ENCODE results near the gene PITX2.
A peak's percentile ranks its signal among the peaks of the same experiment; 100 is the strongest.

PITX2 gene

DNA sequence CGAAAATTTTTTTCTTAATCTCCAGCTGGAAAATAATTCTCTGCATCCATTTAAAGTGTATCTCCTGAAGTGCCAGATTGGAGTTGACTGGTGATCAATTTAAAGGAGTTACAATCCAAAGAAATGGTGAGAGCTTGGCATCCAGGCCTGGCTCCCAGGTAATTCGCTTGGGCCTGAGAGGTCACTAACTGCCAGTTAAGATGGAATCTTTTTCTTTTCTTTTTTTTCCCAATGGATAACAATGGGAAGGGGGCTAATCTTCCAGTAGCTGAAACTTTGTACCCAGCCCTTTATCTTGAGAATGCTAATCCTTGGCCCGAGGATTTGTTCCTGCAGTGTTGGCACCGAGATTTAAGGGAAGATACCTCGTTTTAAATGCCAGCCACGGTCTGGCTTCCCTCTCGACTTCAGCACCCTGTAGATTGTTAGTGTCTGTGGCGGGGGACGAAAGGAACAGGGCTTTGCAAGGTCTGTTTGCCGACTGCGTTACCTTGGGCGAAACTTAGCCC, 13.3 kb upstream of the PITX2 start:
- DNase-seq, result no peak

DNA sequence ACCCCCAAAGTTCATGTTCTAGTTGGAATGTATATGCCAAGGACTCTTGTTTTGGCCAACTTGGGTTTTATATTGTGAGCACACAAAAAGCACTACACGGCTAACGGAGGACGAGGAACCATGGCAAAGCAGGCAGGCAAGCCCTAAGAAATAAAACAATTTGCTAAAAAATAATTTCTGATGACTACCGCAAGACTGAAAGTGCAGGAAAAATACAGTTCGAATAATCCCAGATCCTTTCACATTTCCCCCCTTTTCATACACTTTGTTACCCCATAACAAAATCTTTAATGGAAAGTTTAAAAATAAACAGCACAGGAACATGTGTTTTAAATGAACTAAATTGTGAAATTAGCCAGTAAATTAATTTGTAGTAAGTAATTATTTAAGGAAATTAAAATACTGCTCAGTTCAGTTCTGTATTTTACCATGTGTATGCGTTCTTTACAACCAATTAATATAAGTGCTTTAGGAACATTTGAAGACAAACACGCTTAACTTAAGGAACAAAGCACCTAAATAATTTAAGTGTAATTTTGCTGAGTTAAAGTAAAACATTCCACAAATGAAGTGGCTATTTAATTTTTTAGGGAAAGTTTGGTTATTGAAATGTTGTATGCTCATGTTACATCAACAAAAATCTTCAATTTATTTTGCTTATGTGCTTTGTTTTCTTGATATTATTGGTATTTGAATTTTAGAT, 12.4 kb upstream of the PITX2 start:
- DNase-seq, result no peak

DNA sequence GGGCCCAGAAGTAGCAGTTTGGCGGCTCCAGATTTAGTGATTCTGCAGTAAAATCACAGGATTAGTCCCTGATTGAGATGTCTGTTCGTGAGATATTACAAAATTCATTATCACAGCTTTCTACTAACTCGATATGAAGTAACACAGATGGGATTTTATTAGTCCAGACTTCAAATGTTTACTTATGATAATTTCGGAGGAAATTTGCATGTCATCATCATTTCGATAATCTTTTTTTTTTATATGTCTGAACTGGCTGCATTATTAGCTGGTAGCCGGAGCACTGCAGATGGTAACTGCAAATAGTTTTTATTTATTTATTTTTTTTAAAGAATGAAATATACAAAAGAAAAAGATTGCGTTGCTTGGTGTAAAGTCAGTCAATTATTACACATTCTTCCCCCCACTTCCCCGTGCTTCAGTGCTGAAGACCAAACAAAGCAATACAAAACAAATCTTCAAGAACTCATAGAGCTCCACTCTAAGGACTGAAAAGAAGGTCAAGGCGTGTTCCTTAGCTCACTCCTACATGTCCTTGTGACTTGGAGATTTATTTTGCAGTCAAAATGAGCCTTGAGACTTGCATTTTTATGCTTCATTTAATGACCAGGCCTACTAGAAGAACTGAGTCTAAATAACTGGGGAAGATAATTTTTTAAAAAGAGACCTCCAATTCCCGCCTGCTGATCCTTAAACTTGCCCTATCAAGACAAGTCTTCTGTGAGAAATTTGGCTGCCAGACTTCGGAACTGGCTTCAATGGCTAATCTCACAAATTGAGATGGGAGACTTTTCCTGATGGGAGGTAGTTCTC, 11.7 kb upstream of the PITX2 start:
- DNase-seq, result no peak

DNA sequence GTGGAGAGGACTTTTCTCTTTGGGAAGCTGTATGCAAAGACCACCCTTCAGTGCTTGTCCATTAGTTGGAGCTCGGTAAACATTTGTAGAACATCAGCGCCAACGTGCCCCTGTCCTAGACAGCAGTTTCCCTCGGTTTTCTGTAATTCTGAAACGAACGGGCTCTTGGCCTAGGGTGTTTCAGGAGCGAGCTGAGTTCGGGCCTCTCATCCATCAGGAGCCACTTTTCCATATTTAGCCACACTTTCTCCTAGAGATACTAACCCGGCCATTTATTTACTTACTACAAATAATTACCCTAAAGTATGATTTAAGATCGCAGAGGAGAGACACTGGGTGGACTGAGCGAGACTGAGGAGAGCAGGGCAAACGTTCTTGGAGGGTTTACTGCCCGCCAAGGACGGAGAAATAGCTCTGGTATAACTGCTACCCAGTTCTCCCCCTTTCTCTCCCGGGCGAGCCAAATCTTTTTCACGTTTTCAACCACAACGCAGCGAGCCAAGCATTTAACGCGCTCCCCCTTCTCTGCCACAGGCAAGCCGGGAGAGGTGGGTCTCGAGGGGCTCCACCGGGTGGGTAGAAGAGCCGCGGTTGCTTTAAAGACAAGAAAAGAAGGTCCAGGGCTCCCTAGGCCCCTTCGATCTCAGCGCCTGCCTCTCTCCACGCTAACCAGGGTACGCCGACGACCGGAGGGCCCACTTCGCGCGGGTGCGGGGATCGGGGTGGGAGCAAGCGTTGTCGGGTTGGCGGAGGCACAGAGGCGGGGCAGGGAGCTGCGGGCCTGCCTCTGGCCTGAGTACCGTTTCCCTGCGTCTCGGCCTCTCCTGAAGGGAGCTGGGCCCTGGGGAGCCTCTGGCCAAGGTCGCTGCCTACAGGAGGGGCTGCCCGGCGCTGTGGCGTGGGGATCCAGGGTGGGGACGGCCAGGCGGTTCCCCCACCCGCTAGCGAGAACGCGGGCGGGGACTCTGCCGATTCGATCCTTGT, 10.8 kb upstream of the PITX2 start:
- no peak for DNase-seq

DNA sequence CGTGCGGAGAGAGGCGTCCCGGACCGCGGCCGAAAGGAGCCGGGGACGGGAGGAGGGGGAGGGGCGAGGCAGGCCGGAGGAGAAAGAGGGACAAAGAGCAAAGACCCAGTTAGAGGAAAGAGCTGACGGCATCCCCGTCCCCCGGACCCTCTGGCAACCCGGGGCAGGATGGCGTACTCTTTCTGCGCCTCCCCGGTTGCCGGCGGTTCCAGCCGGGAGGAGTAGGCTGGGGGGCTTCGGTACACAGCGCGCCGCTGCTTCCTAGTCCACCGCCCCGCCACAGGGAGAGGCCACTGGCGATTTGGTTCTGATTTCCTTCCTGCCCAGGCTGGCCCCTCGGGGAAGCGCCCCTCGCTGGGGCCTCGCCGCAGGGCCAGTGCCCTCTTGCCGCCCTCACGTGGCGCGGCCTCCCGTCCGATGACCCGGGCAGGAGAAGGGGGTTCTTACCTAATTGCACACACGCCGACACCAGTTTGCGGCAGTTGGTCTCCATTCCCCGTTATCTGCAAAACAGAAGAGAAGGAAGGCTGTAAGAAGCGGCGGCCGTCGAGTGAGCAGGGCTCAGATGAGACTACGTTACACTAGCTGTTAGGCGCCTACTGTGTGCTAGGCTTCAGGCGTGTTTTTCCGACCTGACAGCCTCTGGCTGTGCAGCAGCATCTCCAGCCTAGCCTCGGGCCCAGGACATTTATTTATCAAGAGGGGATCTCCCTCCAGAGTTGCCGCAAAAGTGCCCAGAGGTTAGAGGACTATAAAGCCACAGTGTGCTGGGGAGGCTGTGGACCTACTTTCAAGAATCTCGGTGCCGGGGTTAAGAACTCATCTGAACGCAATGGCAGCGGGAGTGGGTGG, 9.9 kb upstream of the PITX2 start:
- no peak for DNase-seq

DNA sequence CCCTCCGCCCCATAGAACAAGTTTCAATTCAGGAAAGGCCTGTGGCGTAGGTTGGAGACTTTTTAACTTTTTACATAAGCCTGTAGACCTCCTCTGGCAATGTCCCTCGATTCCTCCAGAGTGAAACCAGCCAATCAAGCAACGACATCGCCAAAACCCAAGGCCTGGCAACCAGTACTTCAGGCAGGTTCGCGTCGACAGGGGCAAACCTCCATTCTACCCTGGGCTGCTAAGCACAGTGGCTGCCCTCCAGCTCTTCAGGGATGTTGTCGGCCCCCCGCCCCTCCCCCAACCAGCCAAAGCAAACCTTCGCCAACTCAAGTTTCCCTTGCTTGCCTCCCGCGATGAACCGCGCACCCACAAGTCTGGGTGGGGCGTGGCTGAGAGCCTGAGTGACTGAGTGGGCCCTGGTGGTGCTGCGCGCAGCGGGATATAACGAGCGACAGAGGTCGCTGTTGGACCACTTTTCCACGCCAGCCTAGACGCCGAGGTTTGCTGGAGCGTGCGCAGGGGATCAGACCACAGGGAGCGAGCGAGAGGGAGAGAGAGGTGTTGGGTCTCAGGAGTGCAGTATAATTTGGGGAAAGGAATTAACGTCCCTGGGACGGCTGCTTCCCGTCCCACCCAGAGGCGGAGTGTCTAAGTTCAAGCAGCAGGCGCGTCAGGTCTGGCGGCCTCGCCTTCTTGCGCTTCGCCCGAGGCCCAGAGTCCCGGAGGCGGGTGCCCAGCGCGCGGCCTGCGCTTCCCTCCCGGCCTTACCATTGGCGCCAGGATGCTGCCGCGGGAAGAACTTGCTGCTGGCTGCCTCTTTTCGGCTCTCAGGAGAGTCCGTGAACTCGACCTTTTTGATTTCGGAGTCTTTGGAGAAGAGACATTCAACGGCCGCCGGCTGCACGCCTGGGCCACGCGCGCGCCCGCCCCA, 9.0 kb upstream of the PITX2 start:
- DNase-seq, result peak; percentile 68

DNA sequence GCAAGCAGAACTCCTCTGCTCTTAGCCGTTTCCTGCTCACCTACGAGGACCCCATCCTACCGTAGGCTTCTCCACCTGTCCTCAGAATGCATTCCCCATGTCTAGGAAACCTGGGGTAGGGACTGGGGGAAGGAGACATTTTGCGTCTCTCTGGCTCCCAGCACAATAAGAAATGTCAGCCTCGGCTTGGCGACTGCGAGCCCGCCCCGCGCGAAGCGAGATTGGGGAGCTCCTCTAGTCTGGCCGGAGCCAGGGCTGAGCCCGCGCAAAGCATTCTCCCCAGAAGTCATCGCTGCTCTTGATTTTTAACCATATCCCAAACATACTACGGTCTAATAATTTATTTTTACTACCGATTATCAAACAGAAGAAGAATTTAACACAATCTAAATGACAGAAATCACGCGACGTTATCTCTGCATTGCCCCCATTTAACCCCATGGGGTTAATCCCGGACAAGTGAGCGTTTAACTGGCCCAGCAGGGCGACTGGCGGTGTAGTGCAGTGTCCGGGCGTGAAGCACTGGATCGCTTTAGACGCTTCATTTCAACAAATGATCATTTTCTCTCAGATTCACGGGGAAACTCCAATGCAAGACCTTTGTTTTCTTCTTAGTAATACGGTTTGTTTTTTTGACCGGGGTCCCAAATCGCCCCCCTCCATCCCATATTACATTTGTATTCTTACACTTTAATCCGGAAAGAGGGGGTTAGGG, 8.0 kb upstream of the PITX2 start:
- DNase-seq, result no peak

DNA sequence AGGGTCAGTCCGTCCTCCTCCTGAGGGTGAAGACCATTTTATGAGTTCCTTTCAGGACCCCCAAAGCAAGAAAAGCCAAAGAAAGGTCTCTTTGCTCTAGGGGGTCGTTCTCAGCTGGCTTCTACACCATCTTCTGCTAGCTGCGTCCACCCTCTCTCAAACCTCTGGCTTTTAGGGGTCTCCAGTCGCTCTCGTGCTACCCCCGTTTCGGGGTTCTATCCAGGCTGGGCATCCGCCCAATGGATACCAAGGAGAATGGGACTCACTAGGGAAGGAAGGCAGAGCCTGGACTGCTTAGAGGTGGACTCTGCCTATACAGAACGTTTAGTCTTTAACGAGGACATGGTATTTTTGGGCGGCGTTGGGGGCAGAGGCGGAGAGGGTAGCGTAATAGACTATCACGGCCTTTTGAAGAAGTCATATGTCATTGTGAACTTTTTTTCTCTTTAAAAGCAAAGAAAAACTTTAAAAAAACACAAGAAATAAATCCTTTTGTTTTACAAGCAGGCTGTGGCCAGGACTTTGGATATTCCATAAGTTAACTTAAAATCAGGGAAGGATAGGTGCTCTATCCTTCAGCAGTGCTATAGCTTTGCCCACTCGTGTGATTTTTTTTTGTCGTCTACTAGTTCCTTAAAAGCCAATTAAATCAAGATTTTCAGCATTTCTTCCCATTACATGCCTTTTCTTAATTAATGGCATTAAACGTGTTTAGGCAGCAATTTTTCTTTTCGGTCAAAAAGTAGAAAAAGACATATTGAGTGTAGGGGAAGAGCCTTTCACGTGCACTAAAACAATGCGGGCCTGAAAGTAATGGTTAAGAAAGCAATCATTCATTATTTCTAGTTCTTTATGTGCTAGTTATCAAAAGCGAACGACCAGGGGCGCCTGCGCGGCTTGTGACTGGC, 7.2 kb upstream of the PITX2 start:
- DNase-seq, result no peak

DNA sequence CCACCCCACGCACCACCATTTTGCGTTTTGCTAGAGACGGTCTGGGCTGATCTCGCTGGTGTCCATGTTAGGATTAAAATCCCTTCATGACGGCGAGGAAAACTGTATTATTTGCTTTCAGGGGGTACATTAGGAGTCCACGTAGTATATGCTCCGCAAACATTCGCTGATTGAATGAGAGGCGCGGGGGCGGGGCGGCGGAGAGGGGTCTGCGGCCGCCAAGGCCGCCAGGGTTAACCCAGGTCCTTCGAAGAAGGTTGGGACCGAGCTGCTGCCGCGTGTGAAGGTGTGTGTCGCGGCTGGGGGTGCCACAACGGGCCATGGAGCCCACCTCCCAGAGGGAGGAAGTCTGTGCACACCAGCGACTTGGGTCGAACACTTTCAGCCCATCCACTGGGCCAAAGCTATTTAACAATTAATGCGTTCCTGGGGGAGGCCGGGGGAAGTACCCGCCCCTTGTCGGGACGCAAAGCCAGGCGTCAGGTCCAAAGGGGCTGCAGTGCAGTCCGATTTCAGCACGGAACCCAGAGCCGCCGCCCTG, 6.4 kb upstream of the PITX2 start:
- DNase-seq, result no peak

DNA sequence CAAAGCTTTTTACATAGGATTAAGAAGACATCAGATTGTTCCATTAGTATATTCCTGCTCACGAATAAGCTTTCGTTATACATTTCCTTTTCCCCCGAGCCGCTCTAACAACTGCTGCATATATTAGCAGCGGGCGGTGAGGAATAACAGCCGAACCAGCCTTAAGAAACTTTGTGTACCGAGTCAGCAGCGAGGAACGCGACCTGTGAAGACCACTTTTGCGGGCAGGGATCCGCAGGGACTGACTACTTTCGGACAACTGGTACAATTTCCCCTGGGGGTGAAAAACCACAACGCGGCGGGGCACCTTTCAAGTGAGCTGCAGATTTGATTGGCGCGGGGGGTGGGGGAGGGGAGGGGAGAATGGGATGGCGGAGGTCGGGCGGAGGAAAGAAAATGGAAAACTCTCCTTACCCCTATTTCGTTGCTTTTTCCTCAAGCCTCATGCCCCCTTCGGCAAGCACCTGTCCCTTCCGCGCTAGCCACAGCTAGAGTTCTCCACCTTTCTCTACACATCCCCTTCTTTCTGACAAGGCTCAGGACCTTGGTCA, 5.9 kb upstream of the PITX2 start:
- no peak for DNase-seq

DNA sequence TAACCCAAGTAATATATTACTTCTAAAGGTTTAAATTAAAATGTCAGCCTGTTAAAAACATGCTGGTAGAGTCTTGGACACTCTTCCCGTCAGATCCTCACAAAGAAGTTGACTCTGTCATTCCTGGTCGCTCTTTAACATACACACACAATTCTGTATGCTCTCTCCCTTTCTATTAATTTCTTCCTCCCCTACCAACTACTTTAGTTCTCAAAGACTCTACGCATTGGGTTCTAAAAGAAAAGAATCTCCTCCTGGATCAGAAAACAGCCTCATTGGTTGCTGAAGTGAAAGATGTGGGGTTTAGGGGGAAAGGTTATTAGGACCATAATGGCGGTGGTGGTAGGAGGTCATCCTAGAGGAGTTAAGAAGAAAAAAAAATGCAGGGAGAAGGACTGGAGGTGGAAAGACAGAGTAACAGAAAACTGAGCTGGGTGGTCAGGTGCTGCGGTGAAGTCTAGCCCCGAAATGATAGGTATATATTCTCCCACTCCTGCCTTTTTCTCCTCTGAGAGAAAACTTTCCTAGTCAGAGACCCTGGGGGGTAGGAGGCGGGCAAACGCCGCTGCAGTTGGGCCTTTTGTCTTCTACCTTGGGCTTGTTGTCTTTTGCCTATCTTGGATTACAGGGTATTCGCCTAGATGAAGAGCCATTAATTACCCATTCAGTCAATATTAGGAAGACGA, 5.2 kb upstream of the PITX2 start:
- no peak for DNase-seq

DNA sequence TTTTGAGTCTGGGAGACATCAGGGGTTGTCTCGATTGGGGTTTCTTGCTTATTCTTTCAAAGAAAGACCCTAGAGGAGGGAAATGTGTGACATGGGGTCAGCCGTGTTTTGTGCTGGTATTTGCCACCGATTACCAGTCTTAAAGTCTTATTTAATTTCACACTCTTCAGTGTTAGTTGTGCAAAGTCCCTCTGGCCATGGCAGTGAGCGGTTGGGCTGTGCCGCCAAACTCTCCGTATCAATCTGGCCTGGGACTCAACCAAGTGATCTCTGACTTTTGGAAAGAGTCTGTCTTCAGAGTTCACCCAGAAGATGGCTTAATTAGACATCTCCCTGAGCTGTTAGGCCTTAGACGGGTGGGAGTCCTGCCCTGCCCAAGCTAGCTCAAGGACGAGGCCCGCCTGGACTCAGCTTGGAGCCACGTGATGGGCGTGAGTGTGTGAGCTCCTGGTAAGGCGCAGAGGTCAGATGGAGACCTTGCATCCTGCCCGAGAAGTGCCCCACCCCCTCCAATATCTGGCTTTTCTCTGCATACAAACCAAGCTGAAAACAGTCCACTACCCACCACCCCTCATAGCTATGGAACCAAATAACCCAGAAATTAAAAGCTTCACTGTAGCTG, 3.8 kb upstream of the PITX2 start:
- DNase-seq, result no peak

DNA sequence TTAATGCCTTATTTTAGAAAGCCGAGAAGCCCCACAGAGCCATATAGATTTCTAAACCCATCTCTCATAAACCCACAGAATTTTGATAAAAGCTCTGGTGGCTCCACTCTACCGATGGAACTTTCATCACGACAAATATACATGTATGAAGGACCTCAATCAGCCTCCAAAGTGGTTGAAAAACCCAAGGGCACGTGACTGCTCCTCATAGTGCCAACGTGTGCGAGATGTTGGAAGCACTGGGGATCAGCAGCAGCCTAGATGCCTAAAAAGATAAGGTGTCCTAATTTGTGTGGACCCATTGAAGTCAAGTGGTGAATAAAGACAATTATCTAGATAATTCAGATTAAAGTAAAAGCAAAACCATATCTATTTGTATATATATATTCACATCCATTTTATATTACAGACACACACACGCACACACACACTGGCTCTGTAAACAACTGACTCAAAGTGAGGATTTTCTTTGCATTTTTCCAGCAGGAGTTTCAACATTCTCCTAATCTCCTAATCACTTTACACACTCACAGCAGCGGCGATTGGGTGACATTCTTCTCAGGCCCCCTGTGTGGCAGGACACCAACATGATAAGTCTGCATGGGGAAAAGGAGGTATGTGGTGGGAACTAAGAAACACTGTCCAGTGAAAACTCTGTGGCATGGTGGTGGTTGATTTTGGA, 2.8 kb upstream of the PITX2 start:
- no peak for DNase-seq

DNA sequence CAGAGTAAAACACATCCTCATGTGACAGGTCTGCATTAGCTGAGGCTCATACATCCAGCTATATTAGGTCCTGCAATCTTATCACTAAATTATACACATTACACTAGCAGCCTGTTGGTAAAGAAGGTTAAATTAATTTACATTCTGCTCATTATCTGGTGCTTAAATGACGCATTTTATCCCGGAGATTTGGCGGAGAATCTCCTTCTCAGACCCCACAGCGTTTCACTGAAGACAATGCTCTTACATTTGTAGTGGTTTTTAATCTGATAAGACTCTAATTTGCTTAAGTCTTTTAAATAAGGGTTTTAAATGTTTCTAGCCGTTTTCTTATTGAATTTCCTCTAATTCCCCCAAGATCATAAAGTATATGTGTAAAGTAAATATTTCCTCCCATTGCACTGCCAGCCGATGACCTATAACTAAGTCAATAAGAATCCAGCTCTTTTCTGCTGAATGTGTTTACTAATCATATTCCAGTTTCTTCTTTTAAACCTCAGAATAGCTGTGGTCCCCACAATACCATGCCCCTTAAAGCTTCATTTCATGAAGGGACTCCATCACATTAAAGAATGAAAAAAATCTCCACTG, 2.1 kb upstream of the PITX2 start:
- no peak for DNase-seq

DNA sequence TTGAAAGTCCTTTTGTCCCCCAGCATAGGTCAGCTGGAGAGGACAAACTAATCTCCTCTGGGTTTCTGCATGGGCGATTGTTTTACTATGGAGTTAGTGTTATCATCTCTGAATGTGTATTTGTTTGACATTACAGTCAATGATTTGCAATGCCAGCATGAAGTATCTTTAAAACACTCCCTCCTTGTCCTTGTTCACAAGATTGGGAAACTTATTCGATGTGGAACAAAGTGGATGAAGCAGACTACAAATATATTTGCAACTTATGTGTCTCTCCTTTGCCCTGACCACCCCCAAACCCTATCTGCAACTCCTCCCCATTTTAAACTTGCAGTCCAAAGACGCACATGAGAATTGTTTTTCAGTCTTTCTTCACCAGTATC, 1.5 kb upstream of the PITX2 start:
- DNase-seq, result no peak

DNA sequence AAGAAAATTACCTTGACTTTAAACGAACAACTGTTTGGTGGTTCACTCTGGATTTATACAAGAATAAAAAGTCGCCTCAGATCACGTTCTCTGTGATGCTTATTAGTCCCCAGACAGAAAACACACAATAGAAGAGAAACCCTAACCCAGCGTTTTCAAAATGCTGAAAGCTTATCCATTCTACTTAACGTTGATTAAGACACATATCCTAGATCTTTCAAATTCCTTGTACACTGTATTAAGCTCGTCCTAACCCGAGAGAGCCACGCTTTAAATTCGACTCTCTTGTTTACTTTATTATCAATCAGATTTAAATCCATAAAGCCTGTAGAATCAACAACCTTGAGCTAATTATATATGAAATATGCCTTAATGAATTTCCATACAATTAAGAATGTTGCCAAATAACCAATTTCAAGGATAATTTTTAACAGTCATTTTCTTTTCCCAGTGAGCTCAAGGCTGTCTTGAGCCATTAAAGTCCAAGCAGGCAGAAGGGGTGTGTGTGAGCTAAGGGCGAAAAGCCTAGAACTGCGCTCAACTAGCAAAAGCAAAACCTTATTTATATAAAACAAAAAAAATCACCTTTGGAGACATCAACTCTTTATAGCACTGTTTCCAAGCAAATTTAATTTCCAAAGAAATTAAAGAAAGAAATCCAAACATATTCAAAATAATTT, 981 bp upstream of the PITX2 start:
- DNase-seq, result no peak

All from GDM1 (cell line).